HG02943 (cell line): ENCODE results near the gene PIP5K1B.
A peak's percentile ranks its signal among the peaks of the same experiment; 100 is the strongest.
"Not testable (repeated sequence)": the region's sequence is repeated elsewhere in the genome, so short reads cannot be mapped to it uniquely, and the experiment has no call there.

Experiments
- ATAC-seq: cut with Tn5 transposase; IDR thresholded peaks from one replicate; pipeline ENCODE4 v1.9.1; 2021; ENCODE audit warnings: mild to moderate bottlenecking, low read depth, moderate library complexity; ENCODE audit not compliant: unreplicated experiment

Gene PIP5K1B, protein sequence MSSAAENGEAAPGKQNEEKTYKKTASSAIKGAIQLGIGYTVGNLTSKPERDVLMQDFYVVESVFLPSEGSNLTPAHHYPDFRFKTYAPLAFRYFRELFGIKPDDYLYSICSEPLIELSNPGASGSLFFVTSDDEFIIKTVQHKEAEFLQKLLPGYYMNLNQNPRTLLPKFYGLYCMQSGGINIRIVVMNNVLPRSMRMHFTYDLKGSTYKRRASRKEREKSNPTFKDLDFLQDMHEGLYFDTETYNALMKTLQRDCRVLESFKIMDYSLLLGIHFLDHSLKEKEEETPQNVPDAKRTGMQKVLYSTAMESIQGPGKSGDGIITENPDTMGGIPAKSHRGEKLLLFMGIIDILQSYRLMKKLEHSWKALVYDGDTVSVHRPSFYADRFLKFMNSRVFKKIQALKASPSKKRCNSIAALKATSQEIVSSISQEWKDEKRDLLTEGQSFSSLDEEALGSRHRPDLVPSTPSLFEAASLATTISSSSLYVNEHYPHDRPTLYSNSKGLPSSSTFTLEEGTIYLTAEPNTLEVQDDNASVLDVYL

DNA sequence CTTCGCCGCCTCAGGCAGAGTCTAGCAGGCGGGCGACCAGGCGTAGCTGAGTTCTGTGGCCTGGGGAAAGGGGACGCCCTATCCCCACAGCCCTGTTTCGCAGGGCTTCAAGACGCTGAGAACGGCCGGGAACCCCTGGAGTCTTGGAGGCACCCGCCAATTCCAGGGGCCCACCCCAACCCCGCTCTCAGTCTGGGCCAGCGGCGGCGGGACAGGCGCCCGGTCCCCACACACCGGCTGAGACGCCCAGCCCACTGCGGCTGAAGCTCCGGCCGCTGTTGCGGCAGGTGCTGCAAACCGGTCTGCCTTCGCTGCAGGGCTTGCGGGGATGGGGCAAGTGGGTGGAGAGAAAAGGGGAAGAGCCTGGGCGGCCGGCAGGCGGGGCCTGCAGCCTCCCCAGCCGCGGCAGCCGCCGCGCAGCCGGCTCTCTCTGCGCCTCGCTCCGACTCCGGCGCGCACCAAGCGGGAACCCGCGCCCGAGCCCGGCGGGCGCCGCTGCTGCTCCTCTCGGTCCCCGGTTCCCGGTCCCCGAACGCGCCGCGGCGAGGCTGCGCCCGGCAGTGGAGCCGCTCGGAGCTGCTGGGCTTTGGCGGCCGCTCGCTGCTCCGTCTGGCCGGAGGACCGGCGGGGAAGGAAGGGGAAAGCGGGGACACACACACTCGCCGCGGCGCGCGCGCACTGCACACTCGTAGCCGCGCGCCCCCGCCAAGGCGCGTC is at the start of gene PIP5K1B:
TSS of gene PIP5K1B (plus strand) at position 427 of the 717 bp plus-strand sequence. CDS start 117,375 bp downstream, outside the sequence.
- peak; percentile 82 for ATAC-seq

DNA sequence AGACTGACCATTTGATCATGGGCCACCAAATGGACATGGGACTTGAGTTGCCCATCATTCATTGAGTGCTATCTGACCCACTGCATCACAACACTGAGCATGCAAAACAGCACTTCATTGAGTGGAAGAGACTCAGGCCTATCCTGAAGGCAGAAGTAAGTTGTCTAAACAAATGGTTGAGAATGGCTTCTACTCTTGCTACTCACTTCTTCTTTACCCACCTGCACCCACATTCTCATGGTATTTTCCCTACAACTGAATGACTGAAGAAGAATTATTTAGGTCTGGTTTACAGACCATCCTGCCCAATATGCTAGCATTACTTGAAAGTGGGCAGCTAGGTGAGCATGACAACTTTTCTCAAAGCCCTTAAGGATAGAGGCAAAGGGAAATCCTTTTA is 41.0 kb upstream of the PIP5K1B start:
- no peak for ATAC-seq

DNA sequence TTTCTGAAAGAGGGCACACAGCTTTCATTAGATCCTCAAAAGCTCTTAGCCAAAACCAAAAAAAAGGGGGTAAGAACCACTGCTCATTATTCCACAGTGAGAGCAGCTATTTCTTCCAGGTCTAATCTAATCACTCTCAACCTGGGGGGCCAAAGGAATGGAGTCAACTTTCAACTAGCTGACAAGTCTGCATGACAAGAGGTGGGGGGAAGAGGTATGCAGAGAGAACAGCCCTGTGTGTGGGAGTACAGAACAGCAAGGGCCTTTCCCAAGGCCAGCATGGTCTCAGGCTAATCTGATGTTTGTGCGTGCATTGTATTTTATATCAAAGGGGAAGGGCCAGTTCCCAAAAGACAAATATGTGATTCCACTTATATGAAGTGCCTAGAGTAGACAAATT is 36.9 kb upstream of the PIP5K1B start:
- no peak for ATAC-seq

DNA sequence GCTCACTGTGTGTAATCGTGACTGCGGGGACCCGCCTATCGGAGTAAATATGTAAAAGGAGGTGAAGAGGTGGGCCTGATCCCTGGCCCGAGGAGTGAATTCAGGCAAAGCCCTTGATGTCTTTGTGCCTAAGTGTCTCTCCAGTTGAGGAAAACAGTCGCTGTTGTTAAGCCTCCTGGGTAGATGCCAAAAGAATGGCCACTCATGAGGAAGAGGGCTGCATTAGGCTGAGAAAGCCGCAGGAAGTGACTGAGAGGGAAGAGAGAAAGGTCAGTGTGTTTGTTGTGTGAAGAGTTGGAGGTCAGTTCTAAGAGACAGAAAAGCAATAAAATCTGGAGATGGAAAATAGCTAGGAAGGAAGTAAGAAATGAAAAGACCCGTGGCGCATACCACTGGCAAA is 35.8 kb upstream of the PIP5K1B start:
- ATAC-seq = no peak

DNA sequence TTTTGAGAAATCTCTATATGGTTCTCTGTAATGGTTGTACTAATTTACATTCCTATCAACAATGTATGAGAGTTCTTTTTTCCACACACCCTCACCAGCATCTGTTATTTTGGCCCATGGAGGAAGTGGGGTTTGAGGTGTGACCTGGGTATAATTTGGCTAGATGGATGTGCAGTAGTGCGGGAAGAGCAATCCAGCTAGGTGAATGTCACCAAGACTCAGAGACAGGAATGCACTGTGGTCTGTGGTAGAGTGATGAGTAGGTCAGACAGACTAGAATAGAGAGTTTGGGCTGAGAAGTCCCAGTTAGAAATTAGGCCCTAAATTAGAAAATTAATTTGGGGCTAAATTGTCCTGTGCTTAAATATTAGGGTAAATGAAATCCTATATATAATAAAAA is 32.8 kb upstream of the PIP5K1B start:
- no peak for ATAC-seq

DNA sequence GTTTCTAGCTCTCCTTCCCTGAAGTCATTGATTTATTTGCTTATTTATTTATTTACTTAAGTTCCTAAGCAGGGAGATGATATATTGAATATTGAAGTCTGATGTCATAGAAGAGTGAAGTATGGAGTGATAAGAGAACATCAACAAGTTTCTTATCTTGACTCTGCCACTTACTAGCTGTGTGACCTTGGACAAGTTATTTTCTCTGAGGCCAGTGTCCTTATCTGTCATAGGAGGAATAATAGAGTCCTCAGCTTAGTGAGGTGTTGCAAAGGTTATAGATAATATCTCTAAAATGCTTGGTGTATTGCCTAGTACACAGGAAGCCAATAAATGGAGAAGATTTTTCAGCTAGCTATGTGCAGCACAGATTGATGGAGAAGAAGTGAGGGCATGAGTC is 32.4 kb upstream of the PIP5K1B start:
- ATAC-seq = no peak

DNA sequence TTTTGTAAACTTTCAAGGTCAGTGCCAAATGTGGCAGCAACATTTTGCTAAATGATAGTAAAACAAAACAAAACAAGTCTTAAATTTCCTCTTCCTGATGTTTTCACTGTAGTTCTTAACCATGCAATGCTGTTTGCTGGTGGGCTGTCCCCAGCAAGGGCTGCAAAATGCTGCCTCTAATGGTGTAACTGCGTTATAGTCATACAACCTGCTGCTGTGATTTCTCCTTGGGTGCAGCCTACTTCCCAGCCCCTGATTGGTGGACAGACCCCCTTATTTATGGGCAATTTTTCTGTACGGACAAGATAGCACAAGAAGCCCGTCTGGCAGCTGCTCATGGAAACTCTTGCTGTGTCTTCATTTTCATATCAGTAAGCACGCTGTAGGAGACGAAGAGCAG is 26.6 kb upstream of the PIP5K1B start:
- no peak for ATAC-seq

DNA sequence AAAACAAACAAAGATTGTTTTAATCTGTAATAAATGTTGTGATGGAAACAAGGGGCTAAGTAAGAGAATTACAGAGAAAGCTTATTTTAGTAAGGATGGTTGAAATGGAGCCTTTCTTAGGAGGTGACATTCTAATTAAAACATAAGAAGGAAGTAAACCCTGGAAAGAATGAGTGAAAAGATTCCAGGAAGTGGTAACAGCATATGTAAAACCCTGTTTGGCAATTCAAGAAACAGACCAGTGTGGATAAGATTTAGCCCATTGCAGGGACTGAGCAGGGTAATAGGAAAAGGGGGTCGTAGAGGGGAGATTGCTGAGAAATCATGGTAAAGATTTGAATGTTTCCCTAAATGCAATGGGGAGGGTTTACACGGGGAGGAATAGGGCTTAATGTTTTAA is 21.6 kb upstream of the PIP5K1B start:
- no peak for ATAC-seq

DNA sequence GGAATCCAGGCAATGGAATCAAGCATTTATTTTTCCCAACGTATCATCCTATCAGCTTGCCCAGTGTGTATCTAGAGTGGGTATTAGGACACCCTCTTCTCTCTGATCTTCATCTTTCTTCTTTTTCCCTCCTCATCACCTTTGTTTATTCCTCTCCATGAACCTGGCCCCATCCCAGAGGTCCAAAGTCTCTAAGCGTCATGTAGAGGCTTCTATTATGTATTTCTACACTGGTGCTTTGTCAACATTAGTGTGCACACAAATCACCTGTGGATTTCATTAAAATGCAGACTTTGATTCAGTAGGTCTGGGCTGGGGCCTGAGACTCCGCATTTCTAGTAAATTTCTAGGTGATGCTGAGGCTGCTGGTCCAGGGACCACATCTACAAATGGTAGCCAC is 19.8 kb upstream of the PIP5K1B start:
- no peak for ATAC-seq

DNA sequence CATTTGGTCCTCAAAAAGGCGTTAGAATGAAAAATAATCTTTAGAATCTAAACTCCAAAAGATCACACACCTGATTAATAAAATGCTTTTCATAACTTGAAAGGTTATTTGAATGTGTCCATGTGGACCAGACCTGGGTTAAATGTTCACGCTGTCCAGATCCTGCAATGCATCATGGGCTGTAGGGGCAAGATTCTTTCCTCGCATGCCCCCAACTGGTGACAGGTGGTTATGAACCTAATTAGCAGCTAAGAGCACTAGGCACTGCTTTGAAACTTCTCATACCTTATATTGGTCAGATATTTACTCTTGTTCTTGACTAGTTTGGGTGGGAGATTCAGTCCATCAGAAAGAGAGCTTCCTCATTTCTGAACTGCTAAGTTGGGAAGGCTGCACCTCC is 19.3 kb upstream of the PIP5K1B start:
- no peak for ATAC-seq

DNA sequence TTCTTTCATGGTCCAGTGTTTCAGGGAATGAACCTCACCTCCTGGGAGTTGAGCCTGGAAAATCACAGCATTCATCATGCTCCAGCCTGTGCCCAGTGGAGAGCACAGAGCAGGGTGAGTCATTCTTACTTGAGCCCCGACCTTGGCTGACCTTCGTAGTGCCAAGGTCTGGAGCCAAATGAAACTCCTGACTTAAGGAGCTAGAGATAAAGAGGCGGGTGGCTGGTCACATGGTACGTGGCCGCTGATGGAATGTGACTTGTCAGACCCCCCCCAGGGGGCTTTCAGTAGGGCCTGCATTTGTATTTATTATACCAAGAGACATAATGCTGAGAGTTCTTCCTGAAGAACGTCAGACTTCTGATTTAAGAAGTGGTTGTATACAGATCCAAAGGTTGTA is 15.0 kb upstream of the PIP5K1B start:
- no peak for ATAC-seq

DNA sequence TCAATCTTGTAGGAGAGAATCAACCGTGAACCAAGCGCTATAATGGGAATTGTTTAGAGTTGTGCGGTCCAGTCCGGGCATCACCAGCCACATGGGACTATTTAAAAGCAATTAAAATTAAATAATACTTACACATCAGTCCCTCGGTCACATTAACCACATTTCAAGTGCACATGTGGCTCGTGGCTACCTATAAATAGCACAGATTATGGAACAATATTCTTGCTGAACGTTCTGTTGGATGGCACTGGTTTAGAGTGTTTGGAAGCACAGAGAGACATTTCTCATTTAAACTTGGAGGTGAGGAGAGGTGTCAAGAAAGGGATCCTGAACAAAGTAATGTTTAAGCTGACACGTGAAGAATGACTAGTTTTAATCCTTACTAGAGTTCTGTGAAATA is 12.5 kb upstream of the PIP5K1B start:
- ATAC-seq = no peak

DNA sequence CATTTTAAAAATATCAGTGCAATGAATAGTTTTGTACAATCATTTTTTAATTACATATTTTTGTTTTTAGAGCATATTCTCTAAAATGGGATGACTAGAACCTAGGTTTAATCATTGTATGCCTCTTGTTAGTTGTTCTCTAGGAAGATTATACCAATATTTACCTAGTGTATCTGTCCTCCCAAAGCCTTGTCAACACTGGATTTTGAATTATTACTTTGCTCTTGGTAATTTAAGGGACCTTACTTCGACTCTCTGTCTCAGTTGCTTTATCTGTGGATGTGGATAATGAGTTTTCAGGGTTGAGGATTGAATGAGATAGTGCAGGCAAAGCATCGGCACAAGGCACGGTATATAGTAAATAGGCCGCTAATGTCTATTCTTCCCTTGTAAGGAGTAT is 10.9 kb upstream of the PIP5K1B start:
- no peak for ATAC-seq

DNA sequence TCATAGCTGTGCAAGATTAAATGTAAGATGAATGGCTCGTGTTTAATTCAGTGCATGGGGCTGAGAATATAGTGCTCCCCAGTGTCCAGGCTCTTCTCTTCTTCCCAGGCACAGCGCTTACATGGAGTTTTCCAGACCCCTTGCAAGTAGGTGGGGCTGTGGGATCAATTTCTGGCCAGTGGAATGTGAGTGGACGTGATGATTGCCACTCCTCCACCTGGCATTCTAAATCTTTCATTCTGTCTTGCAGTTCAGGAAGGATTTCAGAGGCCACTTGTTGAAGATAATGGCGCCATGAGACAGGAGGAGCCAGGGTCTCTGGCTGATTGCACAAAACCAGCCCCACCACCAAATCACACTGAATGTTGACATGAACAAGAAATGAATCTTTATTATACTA is 7.2 kb upstream of the PIP5K1B start:
- no peak for ATAC-seq

DNA sequence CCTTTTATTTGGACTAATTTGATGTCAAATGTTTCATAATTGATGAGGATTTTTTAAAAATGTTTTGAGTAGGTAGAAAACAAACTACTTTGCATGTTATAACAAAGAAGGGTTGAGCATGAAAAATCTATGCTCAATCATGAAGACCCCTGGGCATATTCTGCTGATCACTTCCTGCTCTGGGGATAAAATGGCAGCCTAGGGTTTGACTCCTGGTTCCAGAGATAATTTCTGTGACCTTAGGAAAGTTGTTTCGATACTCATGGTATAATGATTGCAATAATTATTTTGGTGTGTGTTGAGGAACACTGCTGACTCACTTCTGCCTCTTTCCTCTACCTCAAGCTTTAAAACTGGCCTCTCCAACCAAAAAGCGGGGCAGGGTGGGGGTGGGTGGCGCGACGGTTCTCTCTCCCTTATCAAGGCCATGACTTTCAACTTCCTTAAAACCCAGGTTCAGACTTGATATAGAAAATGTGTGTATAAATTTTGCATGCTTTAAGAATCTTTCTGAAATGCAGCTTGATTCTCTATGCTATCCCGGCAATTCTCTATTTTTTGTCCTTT is 6.0 kb upstream of the PIP5K1B start:
- no peak for ATAC-seq

DNA sequence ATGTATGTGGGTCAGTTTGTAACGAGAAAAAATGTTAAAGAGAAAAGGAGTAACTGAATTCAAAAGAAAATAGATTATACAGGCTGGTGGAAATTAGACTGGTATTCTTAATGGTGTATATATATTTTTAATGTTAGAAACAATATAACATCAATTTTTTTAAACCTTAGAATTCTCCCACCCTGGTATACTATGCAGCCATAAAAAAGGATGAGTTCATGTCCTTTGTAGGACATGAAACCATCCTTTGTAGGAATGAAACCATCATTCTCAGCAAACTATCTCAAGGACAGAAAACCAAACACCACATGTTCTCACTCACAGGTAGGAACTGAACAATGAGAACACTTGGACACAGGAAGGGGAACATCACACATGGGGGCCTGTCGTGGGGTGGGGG is 5.4 kb upstream of the PIP5K1B start:
- not testable (repeated sequence) for ATAC-seq

DNA sequence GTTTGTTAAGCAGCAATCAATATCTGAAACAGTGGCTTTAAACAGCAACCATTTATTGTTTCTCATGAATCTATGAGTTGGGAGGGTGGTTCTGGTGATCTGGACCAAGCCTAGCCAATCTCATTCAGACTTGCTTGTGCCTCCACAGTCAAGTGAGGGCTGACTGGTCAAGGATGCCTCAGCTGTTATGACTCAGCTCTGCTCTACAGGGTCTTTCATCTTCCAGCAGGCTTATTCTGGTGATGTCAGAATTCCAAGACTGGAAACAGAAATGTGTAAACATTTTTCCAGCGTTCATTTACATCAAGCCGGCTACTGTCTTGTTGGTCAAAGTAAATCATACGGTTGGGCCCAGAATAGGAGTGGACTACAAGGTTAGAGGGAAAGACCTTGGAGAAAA is 2.5 kb upstream of the PIP5K1B start:
- ATAC-seq = no peak

DNA sequence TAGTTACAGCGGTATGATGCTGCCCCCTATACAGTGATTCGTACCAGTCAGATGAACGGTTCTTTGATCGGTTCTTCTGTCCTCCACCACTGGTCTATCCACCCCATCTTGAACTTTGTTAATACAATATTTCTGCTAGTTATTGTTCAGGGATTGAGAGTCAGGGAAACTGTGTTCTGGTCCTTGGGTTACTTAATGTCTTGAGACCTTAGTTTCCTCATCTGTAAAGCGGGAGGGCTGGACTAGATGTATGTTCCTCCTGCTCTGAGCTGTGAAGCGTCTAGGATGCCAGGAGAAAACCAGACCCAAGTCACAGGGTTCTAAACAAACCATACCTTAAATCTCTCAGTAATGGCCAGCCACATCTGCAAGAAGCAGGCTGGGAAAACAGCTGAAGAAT is 1.4 kb upstream of the PIP5K1B start:
- ATAC-seq = no peak

DNA sequence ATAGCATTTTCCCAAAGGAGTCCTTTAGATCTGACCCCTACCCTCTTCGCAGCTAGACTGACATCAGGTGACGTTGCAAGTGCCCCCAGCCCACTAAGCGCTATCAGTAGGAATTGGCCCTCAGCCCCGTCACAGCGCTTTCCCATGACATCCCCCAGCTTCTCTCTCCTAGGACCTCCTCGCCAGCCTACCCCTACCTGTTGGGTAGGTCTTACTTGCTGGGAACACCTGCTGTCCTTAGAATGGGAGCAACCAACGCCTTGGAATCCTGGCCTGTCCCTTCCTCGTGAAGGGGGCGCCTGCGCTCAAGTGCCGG is 584 bp upstream of the PIP5K1B start:
- no peak for ATAC-seq

DNA sequence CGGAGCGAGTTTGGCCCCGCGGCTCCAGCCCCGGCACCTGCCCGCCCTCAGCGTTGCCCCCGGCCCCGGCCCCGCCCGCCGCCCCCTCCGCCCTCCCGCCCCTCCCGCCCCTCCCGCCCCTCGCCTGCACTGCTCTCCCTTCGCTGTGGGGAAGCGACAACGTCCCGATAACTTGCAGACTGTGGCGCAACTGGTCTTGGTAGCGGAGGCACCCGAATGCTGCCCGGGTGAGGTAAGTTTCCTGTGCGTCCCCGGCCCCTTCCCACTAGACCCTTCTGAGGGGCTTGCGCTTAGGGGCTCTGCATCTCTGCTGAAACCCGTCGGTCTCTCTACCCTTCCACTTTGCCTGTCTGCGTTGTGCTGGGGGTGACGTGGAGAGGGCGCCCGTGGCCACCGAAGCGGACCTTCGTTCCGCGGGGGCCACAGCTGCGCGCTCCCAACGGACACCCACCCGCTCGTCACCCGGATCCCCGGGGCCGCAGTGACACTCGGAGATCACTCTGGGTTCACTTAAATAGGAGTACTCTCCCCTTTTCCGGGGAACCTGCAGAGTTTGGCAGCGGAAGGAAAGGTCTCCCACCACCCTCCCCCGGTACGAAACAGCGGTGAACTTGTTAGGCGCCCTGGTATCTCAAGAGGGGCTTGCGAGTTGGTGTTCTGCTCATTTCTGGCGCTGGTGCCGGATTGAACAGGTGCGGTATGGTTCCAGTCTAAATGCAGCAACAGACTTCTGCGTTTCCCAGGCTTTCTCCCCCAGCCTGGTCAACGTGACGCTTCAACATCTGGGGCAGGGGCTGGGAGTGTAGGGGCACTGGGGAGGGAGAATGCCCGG is 707 bp downstream of the PIP5K1B start:
- no peak for ATAC-seq
